Inflammatory macrophage treated with lipopolysaccharide for 1 hour (primary cell): ENCODE measurements around the gene OR2AJ1.

Experiments
- DNase-seq, 2 donors: peaks; one replicate each; pipeline ENCODE4 v3.0.0-alpha.2; 2020 to 2022

Gene OR2AJ1

GRCh38 chr1:247924868-247925267, at the start of gene OR2AJ1:
Gene OR2AJ1, plus strand, starts transcription at chr1:247924889. Its CDS starts 8,880 bp downstream, at chr1:247933769.
- DNase-seq: no peak

DNA sequence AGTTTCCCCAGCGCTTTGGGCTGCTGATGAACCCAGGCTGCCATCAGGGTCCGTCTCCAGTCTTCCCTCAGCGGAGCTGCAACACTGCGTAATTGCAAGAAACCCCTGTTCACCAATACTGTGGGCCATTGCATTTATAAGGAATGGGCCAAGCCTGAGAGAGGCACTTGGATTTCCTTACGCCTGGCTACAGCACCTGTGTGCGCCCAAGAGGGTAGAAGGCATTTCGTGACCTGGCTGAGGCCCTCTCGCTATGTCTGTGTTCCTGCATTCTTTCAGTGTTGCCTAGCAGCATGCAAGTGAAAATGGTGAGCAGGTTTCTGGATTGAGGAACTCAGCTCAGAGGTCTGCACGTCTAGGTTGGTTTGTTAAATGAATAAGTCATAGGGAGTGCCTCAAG, 41.3 kb upstream of the OR2AJ1 start:
- DNase-seq: no peak

DNA sequence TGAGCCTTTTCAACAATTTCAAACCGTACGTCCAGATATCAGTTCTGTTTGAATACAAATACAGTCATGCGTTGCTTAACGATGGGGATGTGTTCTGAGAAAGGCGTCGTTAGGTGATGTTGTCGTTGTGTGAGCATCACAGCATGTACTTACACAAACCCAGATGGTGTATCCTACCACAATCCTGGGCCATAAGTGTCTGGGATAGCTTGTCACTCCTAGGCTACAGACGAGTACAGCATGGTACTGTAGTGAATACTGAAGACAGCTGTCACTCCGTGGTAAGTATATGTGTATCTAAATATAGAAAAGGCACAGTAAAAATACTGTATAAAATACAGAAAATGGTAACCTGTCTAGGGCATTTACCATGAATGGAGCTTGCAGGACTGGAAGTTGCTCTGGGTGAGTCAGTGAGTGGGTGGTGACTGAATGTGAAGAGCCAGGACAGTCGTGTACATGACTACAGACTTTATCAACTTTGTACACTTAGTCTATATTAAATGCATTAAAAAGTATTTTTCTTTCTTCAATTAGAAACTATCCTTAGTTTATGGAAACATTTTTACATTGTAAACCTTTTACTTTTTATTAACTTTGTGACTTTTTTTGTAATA, 39.8 kb upstream of the OR2AJ1 start:
- peak; percentile 9 to 26 for DNase-seq

DNA sequence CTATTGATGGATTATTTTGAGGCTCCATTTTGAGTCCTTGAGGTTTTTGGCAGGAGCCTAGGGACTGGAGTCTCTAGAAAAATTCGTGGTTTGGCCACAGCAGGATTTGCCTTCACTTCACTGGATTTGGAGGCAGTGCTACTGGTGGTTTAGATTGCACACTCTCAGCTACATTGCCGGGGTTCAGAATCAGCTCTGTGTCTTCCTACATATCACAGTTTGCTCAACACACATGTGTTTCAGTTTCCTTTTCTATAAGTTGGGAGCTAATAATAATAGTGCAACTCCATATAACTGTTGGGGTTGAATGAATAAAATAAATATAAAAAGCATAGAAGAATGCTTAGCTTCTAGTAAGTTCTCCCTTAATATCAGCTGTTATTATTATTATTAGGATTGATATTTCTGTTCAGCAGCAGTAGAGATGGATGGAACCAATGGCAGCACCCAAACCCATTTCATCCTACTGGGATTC, 29.5 kb upstream of the OR2AJ1 start, which contains the start of gene OR2W3:
TSS of gene OR2W3 (plus strand) at position 425 of the 475 bp plus-strand sequence. CDS start at position 425, 0 bp downstream.
- DNase-seq: no peak

DNA sequence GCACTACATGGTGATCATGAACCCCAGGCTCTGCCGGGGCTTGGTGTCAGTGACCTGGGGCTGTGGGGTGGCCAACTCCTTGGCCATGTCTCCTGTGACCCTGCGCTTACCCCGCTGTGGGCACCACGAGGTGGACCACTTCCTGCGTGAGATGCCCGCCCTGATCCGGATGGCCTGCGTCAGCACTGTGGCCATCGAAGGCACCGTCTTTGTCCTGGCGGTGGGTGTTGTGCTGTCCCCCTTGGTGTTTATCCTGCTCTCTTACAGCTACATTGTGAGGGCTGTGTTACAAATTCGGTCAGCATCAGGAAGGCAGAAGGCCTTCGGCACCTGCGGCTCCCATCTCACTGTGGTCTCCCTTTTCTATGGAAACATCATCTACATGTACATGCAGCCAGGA, 28.7 kb upstream of the OR2AJ1 start:
- DNase-seq: no peak

DNA sequence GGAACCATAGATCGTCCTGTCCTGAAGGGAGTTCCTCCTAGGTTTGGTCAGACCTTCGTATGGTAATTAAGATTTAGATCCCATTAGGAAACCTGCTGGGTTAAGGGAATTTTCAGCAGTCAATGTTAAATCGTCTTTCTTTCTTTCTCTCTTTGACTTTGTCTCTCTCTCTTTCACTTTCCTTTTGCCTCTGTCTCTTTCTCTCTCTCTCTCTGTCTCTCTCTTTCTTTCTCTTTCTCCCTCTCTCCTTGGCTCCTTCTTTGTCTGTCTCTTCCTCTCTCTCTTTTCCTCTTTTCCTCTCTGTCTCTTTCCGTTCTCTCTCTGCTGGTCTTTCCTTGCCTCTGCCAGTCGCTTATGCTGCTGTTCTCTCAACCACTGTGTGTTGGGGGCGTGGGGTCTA, 20.6 kb upstream of the OR2AJ1 start:
- DNase-seq: no peak

- DNase-seq: no peak
Measured at GRCh38 chr1:247905181-247905580, 19.5 kb upstream of the OR2AJ1 start.

GRCh38 chr1:247905910-247906503, 18.7 kb upstream of the OR2AJ1 start:
- peak in 1 of 2 donors; percentile 11 for DNase-seq

GRCh38 chr1:247906504-247907047, 18.1 kb upstream of the OR2AJ1 start:
- DNase-seq: peak; percentile 47 to 50

DNA sequence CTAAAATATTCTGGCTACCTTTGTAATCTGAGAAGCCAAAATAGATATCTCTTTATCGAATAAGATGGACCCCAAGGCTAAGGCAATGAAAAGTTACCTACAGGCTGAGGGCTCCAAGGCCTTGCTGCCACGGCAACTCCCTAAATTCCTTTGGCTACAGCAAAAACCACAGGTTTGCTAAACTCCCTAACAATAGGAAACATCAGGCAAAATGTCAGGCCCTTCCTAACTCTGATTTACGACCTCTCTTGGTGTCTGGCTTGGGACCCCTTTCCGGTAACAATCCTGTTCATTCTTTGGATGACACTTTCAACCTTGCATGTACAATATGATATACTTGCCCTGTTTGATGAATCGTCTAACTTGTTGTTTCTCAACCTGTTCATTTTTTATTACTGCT, 15.9 kb upstream of the OR2AJ1 start:
- DNase-seq: no peak

DNA sequence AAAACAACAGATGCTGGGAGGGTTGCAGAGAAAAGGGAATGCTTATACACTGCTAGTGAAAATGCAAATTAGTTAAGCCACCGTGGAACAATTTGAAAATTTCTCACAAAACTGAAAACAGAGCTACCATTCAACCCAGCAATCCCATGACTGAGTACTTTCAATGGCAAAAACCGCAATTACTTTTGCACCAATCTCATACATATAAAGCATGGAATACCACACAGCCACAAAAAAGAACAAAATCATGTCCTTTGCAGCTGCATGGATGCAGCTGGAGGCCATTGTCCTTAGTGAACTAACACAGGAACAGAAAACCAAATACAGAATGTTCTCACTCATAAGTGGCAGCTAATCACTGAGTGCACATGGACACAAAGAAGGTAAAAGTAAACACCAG, 10.9 kb upstream of the OR2AJ1 start:
- no peak for DNase-seq

GRCh38 chr1:247914941-247915662, 9.6 kb upstream of the OR2AJ1 start:
- no peak for DNase-seq

DNA sequence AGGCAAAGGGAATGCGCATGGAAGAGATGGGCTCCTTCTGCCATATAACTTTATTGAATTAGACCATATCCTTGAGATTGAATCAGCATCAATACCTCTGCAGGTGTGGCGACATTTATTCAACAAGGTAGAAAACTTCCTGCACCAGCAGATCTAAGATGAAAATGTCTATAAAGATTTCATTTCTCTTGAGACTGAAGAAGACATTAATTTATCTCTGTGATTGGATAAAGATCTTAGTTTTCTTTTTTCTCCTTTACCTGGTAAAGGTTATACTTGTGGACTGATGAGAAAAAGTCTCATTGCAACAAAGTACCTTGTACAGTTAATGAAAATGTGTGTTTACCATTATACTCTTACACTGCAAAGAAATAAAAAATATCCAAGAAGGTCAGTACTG, 4.7 kb upstream of the OR2AJ1 start, which contains the start of gene OR2T8:
TSS of gene OR2T8 (plus strand) at position 301 of the 400 bp plus-strand sequence. CDS start 766 bp downstream, outside the sequence.
- no peak for DNase-seq

GRCh38 chr1:247923941-247924340, 748 bp upstream of the OR2AJ1 start:
- DNase-seq: no peak

GRCh38 chr1:247933989-247934388, 9.3 kb downstream of the OR2AJ1 start:
- DNase-seq: no peak

GRCh38 chr1:247935781-247936180, 11.1 kb downstream of the OR2AJ1 start:
- DNase-seq: no peak

DNA sequence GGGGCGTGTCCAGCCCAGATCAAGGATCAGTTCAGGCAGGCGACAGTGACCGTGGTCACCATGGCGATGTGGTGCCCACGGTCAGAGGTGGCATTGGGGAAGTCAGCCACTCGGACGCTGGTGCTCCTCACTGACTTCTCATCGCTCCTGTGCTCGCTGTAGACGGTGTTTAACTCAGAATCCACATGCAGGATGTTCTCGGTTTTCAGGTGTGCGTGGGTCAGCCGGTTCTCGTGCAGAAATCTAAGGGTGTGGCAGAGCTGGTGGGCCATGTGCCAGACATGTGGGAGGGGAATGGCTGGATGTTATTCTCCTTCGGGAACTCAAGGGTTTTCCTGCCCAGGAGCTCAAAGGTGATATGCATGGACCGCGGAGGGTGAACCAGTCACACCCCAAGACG, 11.7 kb downstream of the OR2AJ1 start:
- no peak for DNase-seq

GRCh38 chr1:247936965-247937734, 12.5 kb downstream of the OR2AJ1 start:
- peak; percentile 78 to 96 for DNase-seq

GRCh38 chr1:247942624-247943023, 17.9 kb downstream of the OR2AJ1 start:
- DNase-seq: no peak

DNA sequence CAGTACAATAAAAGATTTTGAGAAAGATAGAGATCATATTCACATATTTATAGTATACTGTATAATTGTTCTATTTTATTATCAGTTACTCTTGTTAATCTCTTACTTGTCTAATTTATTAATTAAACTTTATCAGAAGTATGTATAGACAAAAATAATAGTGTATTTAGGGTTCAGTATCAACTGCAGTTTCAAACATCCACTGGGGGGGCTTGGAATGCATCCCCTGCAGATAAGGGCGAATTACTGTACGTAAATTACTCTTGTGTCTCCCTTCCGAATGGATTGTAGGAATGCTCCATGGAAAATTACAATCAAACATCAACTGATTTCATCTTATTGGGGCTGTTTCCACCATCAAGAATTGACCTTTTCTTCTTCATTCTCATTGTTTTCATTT, 23.9 kb downstream of the OR2AJ1 start, which contains the start of gene OR2L8:
TSS of gene OR2L8 (plus strand) at position 301 of the 400 bp plus-strand sequence. CDS start at position 301, 0 bp downstream.
- no peak for DNase-seq

DNA sequence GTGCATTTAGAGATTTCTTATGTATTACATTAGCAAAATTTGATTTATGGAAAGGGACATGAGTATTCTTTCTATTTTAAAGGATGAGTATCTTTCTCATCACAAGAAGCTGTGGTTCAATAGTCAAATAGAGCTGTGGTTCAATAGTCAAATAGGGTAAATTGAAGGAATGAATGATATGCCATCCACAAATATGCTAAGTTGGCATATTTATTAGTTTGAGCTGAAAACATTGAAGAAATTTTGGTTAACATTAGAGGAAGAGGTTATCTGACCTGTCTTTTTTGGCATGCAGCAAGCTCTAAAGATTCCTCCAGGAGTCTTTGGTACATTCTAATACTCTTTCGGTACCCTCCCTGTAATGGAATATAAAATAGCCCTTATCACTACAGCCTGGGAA, 28.7 kb downstream of the OR2AJ1 start:
- DNase-seq: no peak

- no peak for DNase-seq
Measured at GRCh38 chr1:247961791-247962190, 37.1 kb downstream of the OR2AJ1 start.
